Measurements from ENCODE around the gene F2R.

GRCh38 chr5:76754668-76755078 lies 38.7 kb downstream of the F2R start:
- TF ChIP-seq BCL3 (CRISPR knock-in tag; IDR thresholded peaks at IDR 0.05) (no peak), ZFP37 (CRISPR knock-in tag; IDR thresholded peaks at IDR 0.05; ENCODE audit: borderline replicate concordance) (no peak), XBP1 (CRISPR knock-in tag; IDR thresholded peaks at IDR 0.05) (no peak), YY1 (IDR thresholded peaks at IDR 0.05; ENCODE audit: insufficient read depth, insufficient replicate concordance, low read depth, low read length) (no peak), THAP9 (CRISPR knock-in tag; IDR thresholded peaks at IDR 0.05; ENCODE audit: borderline replicate concordance) (no peak), CTCF (CRISPR knock-in tag; IDR thresholded peaks at IDR 0.05) (no peak), KLF15 (CRISPR knock-in tag; IDR thresholded peaks at IDR 0.05; ENCODE audit: borderline replicate concordance) (no peak), SMAD1 (CRISPR knock-in tag; IDR thresholded peaks at IDR 0.05; ENCODE audit: borderline replicate concordance, low read depth) (no peak), ZNF30 (CRISPR knock-in tag; IDR thresholded peaks at IDR 0.05) (no peak), SIN3A (IDR thresholded peaks at IDR 0.05; ENCODE audit: borderline replicate concordance, low read depth, low read length) (no peak), MLXIP (CRISPR knock-in tag; IDR thresholded peaks at IDR 0.05; ENCODE audit: borderline replicate concordance) (no peak), CCDC6 (CRISPR knock-in tag; IDR thresholded peaks at IDR 0.05) (no peak)
- TF ChIP-seq, protein P1, sequence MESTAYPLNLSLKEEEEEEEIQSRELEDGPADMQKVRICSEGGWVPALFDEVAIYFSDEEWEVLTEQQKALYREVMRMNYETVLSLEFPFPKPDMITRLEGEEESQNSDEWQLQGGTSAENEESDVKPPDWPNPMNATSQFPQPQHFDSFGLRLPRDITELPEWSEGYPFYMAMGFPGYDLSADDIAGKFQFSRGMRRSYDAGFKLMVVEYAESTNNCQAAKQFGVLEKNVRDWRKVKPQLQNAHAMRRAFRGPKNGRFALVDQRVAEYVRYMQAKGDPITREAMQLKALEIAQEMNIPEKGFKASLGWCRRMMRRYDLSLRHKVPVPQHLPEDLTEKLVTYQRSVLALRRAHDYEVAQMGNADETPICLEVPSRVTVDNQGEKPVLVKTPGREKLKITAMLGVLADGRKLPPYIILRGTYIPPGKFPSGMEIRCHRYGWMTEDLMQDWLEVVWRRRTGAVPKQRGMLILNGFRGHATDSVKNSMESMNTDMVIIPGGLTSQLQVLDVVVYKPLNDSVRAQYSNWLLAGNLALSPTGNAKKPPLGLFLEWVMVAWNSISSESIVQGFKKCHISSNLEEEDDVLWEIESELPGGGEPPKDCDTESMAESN (CRISPR knock-in tag; conservative IDR thresholded peaks at IDR 0.05), result no peak
